GM23338 (cell line): ENCODE results near the gene AQP3. TPM values are rescaled to one million over a fixed set of nuclear protein-coding genes. Genes with fewer than 3 reads are reported as not detected.

Experiments
- ATAC-seq: fragments of 200-7000 bp; cut with Tn5 transposase; 3 replicates; pipeline ENCODE4 v1.9.1; 2020
- DNase-seq: peaks from one replicate; pipeline ENCODE4 v3.0.0-alpha.2; 2015; ENCODE audit warnings: low spot score
- H2AFZ ChIP-seq: fragments of 200-600 bp; sonication (generic); 2 replicates; pipeline ENCODE4 v1.8.0; 2016; ENCODE audit warnings: antibody characterized with exemption, mild to moderate bottlenecking, moderate library complexity
- H3F3A ChIP-seq: fragments of 200-600 bp; sonication (generic); replicated peaks from 2 replicates; pipeline ENCODE4 v1.8.0; 2017; ENCODE audit warnings: antibody characterized with exemption, mixed run types, low read depth
- H3K27ac ChIP-seq: fragments of 200-600 bp; sonication (generic); 2 replicates; pipeline ENCODE4 v1.6.1; 2016; ENCODE audit warnings: low read depth
- H3K27me3 ChIP-seq: fragments of 200-600 bp; sonication (generic); 2 replicates; pipeline ENCODE4 v1.8.0; 2016; ENCODE audit warnings: mild to moderate bottlenecking, mixed run types, moderate library complexity; ENCODE audit not compliant: insufficient read depth
- H3K36me3 ChIP-seq: fragments of 200-600 bp; sonication (generic); 2 replicates; pipeline ENCODE4 v1.8.0; 2016; ENCODE audit warnings: mild to moderate bottlenecking; ENCODE audit not compliant: insufficient read depth
- H3K4me1 ChIP-seq: fragments of 200-600 bp; sonication (generic); 2 replicates; pipeline ENCODE4 v1.8.0; 2016; ENCODE audit warnings: mild to moderate bottlenecking, moderate library complexity; ENCODE audit not compliant: insufficient read depth
- H3K4me2 ChIP-seq: fragments of 200-600 bp; sonication (generic); 2 replicates; pipeline ENCODE4 v1.7.1; 2017; ENCODE audit warnings: mixed run types
- H3K4me3 ChIP-seq: fragments of 200-600 bp; sonication (generic); 2 replicates; pipeline ENCODE4 v1.6.1; 2016; ENCODE audit warnings: mixed run types
- H3K79me2 ChIP-seq: fragments of 200-600 bp; sonication (generic); replicated peaks from 2 replicates; pipeline ENCODE4 v1.8.0; 2017; ENCODE audit warnings: mild to moderate bottlenecking; ENCODE audit not compliant: insufficient read depth
- H3K9me2 ChIP-seq: fragments of 200-600 bp; sonication (generic); 2 replicates; pipeline ENCODE4 v1.8.0; 2017; ENCODE audit not compliant: insufficient read depth
- H4K20me1 ChIP-seq: fragments of 200-600 bp; sonication (generic); replicated peaks from 2 replicates; pipeline ENCODE4 v1.8.0; 2017; ENCODE audit warnings: mild to moderate bottlenecking; ENCODE audit not compliant: insufficient read depth
- H3K27ac Mint-ChIP-seq: 2 replicates; pipeline ENCODE4 v1.8.0; 2020; ENCODE audit warnings: inconsistent platforms, mild to moderate bottlenecking, moderate library complexity, mixed read lengths
- H3K27me3 Mint-ChIP-seq: 3 replicates; pipeline ENCODE4 v1.8.0; 2022; ENCODE audit warnings: low read depth, mild to moderate bottlenecking, moderate library complexity, mixed read lengths, inconsistent platforms; ENCODE audit not compliant: insufficient read depth, poor library complexity
- H3K36me3 Mint-ChIP-seq: 3 replicates; pipeline ENCODE4 v1.8.0; 2021; ENCODE audit warnings: low read depth, mild to moderate bottlenecking, inconsistent platforms, moderate library complexity, mixed read lengths
- H3K4me1 Mint-ChIP-seq: 3 replicates; pipeline ENCODE4 v1.8.0; 2020; ENCODE audit warnings: mild to moderate bottlenecking, inconsistent platforms, mixed read lengths
- H3K4me3 Mint-ChIP-seq: 3 replicates; pipeline ENCODE4 v1.8.0; 2021; ENCODE audit warnings: moderate library complexity, mild to moderate bottlenecking, inconsistent platforms, mixed read lengths
- H3K9me3 Mint-ChIP-seq: 3 replicates; pipeline ENCODE4 v1.8.0; 2020; ENCODE audit warnings: moderate library complexity, mild to moderate bottlenecking, inconsistent platforms, mixed read lengths
- CREB1 ChIP-seq: fragments of 250-450 bp; sonication (Bioruptor Pico); IDR thresholded peaks from 2 replicates; pipeline ENCODE4 v1.5.0; 2020; ENCODE audit warnings: low read depth, mild to moderate bottlenecking, moderate library complexity
- CTCF ChIP-seq, 2 experiments: fragments of 200-600 bp in 1 of 2; sonication (generic) in 1 of 2; conservative IDR thresholded peaks; 2 replicates each; pipeline versions ENCODE4 v1.5.1 to v1.6.1; 2016 to 2017; ENCODE audit warnings: antibody characterized with exemption in 2 of 2, low read depth in 2 of 2, mild to moderate bottlenecking in 2 of 2, moderate library complexity in 1 of 2
- ETS1 ChIP-seq: IDR thresholded peaks from 2 replicates; pipeline ENCODE4 v1.6.1; 2016; ENCODE audit warnings: antibody characterized with exemption
- EZH2 ChIP-seq: fragments of 200-600 bp; sonication (generic); IDR thresholded peaks from one replicate; pipeline ENCODE4 v1.8.0; 2017; ENCODE audit warnings: antibody characterized with exemption, mild to moderate bottlenecking, low read depth; ENCODE audit not compliant: unreplicated experiment
- EZH2phosphoT487 ChIP-seq: fragments of 200-600 bp; sonication (generic); IDR thresholded peaks from one replicate; pipeline ENCODE4 v1.8.1; 2018; ENCODE audit warnings: antibody characterized with exemption; ENCODE audit not compliant: unreplicated experiment
- JUNB ChIP-seq: IDR thresholded peaks from one replicate; pipeline ENCODE4 v1.6.1; 2016; ENCODE audit warnings: antibody characterized with exemption; ENCODE audit not compliant: unreplicated experiment
- NANOG ChIP-seq: IDR thresholded peaks from 2 replicates; pipeline ENCODE4 v1.6.1; 2016; ENCODE audit warnings: antibody characterized with exemption, borderline replicate concordance
- POLR2AphosphoS5 ChIP-seq: IDR thresholded peaks from 2 replicates; pipeline ENCODE4 v1.6.1; 2016; ENCODE audit warnings: antibody characterized with exemption, low read depth
- REST ChIP-seq: IDR thresholded peaks from one replicate; pipeline ENCODE4 v1.6.1; 2018; ENCODE audit warnings: antibody characterized with exemption; ENCODE audit not compliant: unreplicated experiment
- STAT1 ChIP-seq: IDR thresholded peaks from one replicate; pipeline ENCODE4 v1.6.1; 2016; ENCODE audit warnings: antibody characterized with exemption; ENCODE audit not compliant: unreplicated experiment
- ZNF114 ChIP-seq: fragments of 250-450 bp; sonication (Bioruptor Pico); IDR thresholded peaks from 2 replicates; pipeline ENCODE4 v1.5.0; 2020; ENCODE audit warnings: mild to moderate bottlenecking, moderate library complexity
- ZNF331 ChIP-seq: fragments of 250-450 bp; sonication (Bioruptor Pico); IDR thresholded peaks from 2 replicates; pipeline ENCODE4 v1.5.0; 2020; ENCODE audit warnings: low read depth, mild to moderate bottlenecking, moderate library complexity
- ZNF462 ChIP-seq: fragments of 250-450 bp; sonication (Bioruptor Pico); IDR thresholded peaks from 2 replicates; pipeline ENCODE4 v1.5.0; 2020; ENCODE audit warnings: mild to moderate bottlenecking, moderate library complexity
- polyA plus RNA-seq: library from polyadenylated mRNA; unstranded; fragments of >200 nt; fragmentation: Nextera tagmentation; extraction: Ambion mirVana; gene quantifications from 2 replicates; pipeline ENCODE4 v1.2.1, GENCODE V29; 2016
- total RNA-seq: library from RNA; depleted of rRNA; stranded (reverse); fragments of >200 nt; shearing (Covaris generic); gene quantifications from 2 replicates; pipeline ENCODE4 v1.2.3, GENCODE V29; 2014

AQP3 gene
- total and polyA plus RNA-seq, 2 experiments from 2014 or later, result 1.4 to 3.5 TPM

- H3K4me1 ChIP-seq, result peaks cover 3% of the 10 kb centered on the region; the same call in 1 of the 2 replicates
- H2AFZ ChIP-seq, result no peak overlapping the region
- H3K27me3 Mint-ChIP-seq, result peaks cover 12% of the 10 kb centered on the region
- no peak overlapping the region for H3K27ac Mint-ChIP-seq
- H3K27me3 ChIP-seq, result no peaks in the 10 kb centered on the region
- ATAC-seq (no peak), DNase-seq (no peak)
- peaks cover 10% of the 10 kb centered on the region for H3K4me1 Mint-ChIP-seq
- H4K20me1 ChIP-seq, result no peaks in the 10 kb centered on the region
- H3K9me3 Mint-ChIP-seq, result no peaks in the 10 kb centered on the region
- H3K36me3 Mint-ChIP-seq, result no peaks in the 10 kb centered on the region
- TF ChIP-seq STAT1, result no peak
- TF ChIP-seq ZNF331, result no peak
- no peak for TF ChIP-seq POLR2AphosphoS5
- no peak for TF ChIP-seq CTCF (conservative IDR thresholded peaks at IDR 0.05; ENCODE audit: low read depth in 2 of 2)
- TF ChIP-seq JUNB, result no peak
- no peak for TF ChIP-seq ZNF462
- TF ChIP-seq REST, result no peak
- TF ChIP-seq NANOG, result no peak
- no peak for TF ChIP-seq CREB1 (CRISPR knock-in tag)
- TF ChIP-seq EZH2phosphoT487, result no peak
- TF ChIP-seq EZH2, result no peak
- no peak for TF ChIP-seq ETS1
- no peak for TF ChIP-seq ZNF114 (CRISPR knock-in tag)
- no peak overlapping the region for H3K4me2 ChIP-seq
- no peaks in the 10 kb centered on the region for H3K79me2 ChIP-seq
- H3K27ac ChIP-seq, result no peak overlapping the region
- no peaks in the 10 kb centered on the region for H3K36me3 ChIP-seq
- H3K9me2 ChIP-seq, result no peaks in the 10 kb centered on the region
- no peaks in the 10 kb centered on the region for H3F3A ChIP-seq
- no peak overlapping the region for H3K4me3 Mint-ChIP-seq
- H3K4me3 ChIP-seq, result no peak overlapping the region
Measured at GRCh38 chr9:33437898-33438297, 9.5 kb downstream of the AQP3 start.
